Keratinocyte (primary cell): ENCODE data around the gene MGAT2. TPM values are rescaled to one million over a fixed set of nuclear protein-coding genes. Genes with fewer than 3 reads are reported as not detected.

Source experiments
- DNase-seq: peaks from one replicate; pipeline ENCODE4 v3.0.0-alpha.2; 2011; ENCODE audit warnings: low read depth, missing footprints, low spot score
- FAIRE-seq: peaks from 2 replicates; lab custom pipeline; 2011; peaks lifted over from hg19 to GRCh38; lab: Jason Lieb, UNC
- H2AFZ ChIP-seq: 2 replicates; pipeline ENCODE4 v1.6.0; 2012; ENCODE audit warnings: low read length, control low read depth, inconsistent platforms; ENCODE audit not compliant: control insufficient read depth
- H3K27ac ChIP-seq: 2 replicates; pipeline ENCODE4 v1.5.1; 2011; ENCODE audit warnings: low read length; ENCODE audit not compliant: control insufficient read depth, insufficient read depth
- H3K27me3 ChIP-seq: 3 replicates; pipeline ENCODE4 v1.6.0; 2011; ENCODE audit warnings: low read length; ENCODE audit not compliant: control insufficient read depth, insufficient read depth; ENCODE audit errors: extremely low read depth
- H3K36me3 ChIP-seq, 2 experiments: 2 replicates in 1 of 2; 3 replicates in 1 of 2; pipeline ENCODE4 v1.5.1; 2011; ENCODE audit warnings: low read length in 2 of 2, mild to moderate bottlenecking in 1 of 2; ENCODE audit not compliant: control insufficient read depth in 2 of 2, insufficient read depth in 2 of 2; ENCODE audit errors: extremely low read depth in 1 of 2
- H3K4me1 ChIP-seq: 3 replicates; pipeline ENCODE4 v1.5.1; 2011; ENCODE audit warnings: low read length; ENCODE audit not compliant: control insufficient read depth, insufficient read depth; ENCODE audit errors: extremely low read depth
- H3K4me2 ChIP-seq: 3 replicates; pipeline ENCODE4 v1.6.0; 2011; ENCODE audit warnings: low read depth, low read length; ENCODE audit not compliant: control insufficient read depth, insufficient read depth; ENCODE audit errors: extremely low read depth
- H3K4me3 ChIP-seq, 3 experiments: fragments of 200-600 bp in 1 of 3; sonication (generic) in 1 of 3; 2 replicates in 2 of 3; 3 replicates in 1 of 3; pipeline ENCODE4 v1.5.1; 2011 to 2016; ENCODE audit warnings: low read length in 3 of 3, mild to moderate bottlenecking in 3 of 3, control low read depth in 2 of 3, inconsistent platforms in 1 of 3, low read depth in 1 of 3, mixed read lengths in 1 of 3, mixed run types in 1 of 3, moderate library complexity in 1 of 3; ENCODE audit not compliant: control insufficient read depth in 2 of 3, insufficient read depth in 2 of 3; ENCODE audit errors: extremely low read depth in 1 of 3
- H3K79me2 ChIP-seq: 2 replicates; pipeline ENCODE4 v1.6.0; 2012; ENCODE audit warnings: low read length; ENCODE audit not compliant: control insufficient read depth, insufficient read depth
- H3K9ac ChIP-seq: 3 replicates; pipeline ENCODE4 v1.6.0; 2011; ENCODE audit warnings: low read length; ENCODE audit not compliant: control insufficient read depth, insufficient read depth; ENCODE audit errors: extremely low read depth
- H3K9me1 ChIP-seq: 3 replicates; pipeline ENCODE4 v1.6.0; 2011; ENCODE audit warnings: low read length; ENCODE audit not compliant: control insufficient read depth, insufficient read depth; ENCODE audit errors: extremely low read depth
- H3K9me3 ChIP-seq: 2 replicates; pipeline ENCODE4 v1.5.1; 2012; ENCODE audit warnings: low read depth, low read length; ENCODE audit not compliant: control insufficient read depth
- H4K20me1 ChIP-seq: 3 replicates; pipeline ENCODE4 v1.6.0; 2011; ENCODE audit warnings: low read length; ENCODE audit not compliant: control insufficient read depth, insufficient read depth; ENCODE audit errors: extremely low read depth
- EZH2 ChIP-seq: IDR thresholded peaks from one replicate; pipeline ENCODE4 v1.6.1; 2012; ENCODE audit warnings: inconsistent platforms, mild to moderate bottlenecking, low read length, moderate library complexity
- dilution Hi-C: fragments of 300-500 bp; cut with MboI; formaldehyde crosslinking; loops from one replicate; pipeline ENCODE4 v1.7.0; 2020; ENCODE audit warnings: low sequenced_read_pairs; ENCODE audit not compliant: extremely low pct_ligation_motif_present
- polyA plus RNA-seq, 5 experiments: library from polyadenylated mRNA; depleted of rRNA in 3 of 5; stranded (reverse) in 3 of 5; stranded (forward) in 1 of 5; unstranded in 1 of 5; fragments of >200 nt; gene quantifications; 1 replicate in 1 of 5; 2 replicates in 3 of 5; 3 replicates in 1 of 5; pipeline versions ENCODE4 v1.2.1 to v1.2.3, GENCODE V29; 2011 to 2012; ENCODE audit warnings: missing spikeins in 2 of 5, low read depth in 1 of 5, low replicate concordance in 1 of 5
- TF ChIP-seq, protein P1 (sequence below), 3 experiments: IDR thresholded peaks in 1 of 3; conservative IDR thresholded peaks in 1 of 3; optimal IDR thresholded peaks in 1 of 3; 2 replicates in 2 of 3; 3 replicates in 1 of 3; pipeline versions ENCODE3 to v1.5.1; 2011; ENCODE audit warnings: low read length in 3 of 3, mild to moderate bottlenecking in 3 of 3, moderate library complexity in 2 of 3, control low read depth in 1 of 3, inconsistent platforms in 1 of 3; ENCODE audit not compliant: insufficient read depth in 2 of 3; ENCODE audit errors: extremely low read depth in 1 of 3

Gene MGAT2
- polyA plus RNA-seq, 1 donor (not counting 4 experiments of a cell fraction or from before 2014, with no cell fraction given) = 24.0 TPM

DNA sequence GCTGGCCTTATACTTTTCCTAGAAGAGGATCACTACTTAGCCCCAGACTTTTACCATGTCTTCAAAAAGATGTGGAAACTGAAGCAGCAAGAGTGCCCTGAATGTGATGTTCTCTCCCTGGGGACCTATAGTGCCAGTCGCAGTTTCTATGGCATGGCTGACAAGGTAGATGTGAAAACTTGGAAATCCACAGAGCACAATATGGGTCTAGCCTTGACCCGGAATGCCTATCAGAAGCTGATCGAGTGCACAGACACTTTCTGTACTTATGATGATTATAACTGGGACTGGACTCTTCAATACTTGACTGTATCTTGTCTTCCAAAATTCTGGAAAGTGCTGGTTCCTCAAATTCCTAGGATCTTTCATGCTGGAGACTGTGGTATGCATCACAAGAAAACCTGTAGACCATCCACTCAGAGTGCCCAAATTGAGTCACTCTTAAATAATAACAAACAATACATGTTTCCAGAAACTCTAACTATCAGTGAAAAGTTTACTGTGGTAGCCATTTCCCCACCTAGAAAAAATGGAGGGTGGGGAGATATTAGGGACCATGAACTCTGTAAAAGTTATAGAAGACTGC is 1.5 kb downstream of the MGAT2 start:
- Histone ChIP-seq H3K36me3 (peaks cover 2 to 14% of the 10 kb centered on the region in 2 experiments), H3K27me3 (no peaks in the 10 kb centered on the region), H4K20me1 (peaks cover 7% of the 10 kb centered on the region), H3K9me1 (no peaks in the 10 kb centered on the region), H3K4me1 (peaks cover 46% of the 10 kb centered on the region), H3K79me2 (peaks cover 68% of the 10 kb centered on the region), H3K27ac (peak overlapping the region; percentile 99), H3K9me3 (no peaks in the 10 kb centered on the region), H3K4me2 (peak overlapping the region; percentile 100), H2AFZ (no peak overlapping the region), H3K9ac (peak overlapping the region; percentile 100), H3K4me3 (peak overlapping the region; percentile 77 to 100 (median 100))
- TF ChIP-seq, protein P1, sequence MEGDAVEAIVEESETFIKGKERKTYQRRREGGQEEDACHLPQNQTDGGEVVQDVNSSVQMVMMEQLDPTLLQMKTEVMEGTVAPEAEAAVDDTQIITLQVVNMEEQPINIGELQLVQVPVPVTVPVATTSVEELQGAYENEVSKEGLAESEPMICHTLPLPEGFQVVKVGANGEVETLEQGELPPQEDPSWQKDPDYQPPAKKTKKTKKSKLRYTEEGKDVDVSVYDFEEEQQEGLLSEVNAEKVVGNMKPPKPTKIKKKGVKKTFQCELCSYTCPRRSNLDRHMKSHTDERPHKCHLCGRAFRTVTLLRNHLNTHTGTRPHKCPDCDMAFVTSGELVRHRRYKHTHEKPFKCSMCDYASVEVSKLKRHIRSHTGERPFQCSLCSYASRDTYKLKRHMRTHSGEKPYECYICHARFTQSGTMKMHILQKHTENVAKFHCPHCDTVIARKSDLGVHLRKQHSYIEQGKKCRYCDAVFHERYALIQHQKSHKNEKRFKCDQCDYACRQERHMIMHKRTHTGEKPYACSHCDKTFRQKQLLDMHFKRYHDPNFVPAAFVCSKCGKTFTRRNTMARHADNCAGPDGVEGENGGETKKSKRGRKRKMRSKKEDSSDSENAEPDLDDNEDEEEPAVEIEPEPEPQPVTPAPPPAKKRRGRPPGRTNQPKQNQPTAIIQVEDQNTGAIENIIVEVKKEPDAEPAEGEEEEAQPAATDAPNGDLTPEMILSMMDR (optimal IDR thresholded peaks at IDR 0.05 in 1 of 3, IDR thresholded peaks at IDR 0.05 in 1 of 3, conservative IDR thresholded peaks at IDR 0.05 in 1 of 3; ENCODE audit: extremely low read depth in 1 of 3, insufficient read depth in 2 of 3, low read length in 3 of 3) = no peak
- TF ChIP-seq EZH2 = no peak
- FAIRE-seq (no peak), DNase-seq (no peak)
- dilution Hi-C loops = no loop called here

DNA sequence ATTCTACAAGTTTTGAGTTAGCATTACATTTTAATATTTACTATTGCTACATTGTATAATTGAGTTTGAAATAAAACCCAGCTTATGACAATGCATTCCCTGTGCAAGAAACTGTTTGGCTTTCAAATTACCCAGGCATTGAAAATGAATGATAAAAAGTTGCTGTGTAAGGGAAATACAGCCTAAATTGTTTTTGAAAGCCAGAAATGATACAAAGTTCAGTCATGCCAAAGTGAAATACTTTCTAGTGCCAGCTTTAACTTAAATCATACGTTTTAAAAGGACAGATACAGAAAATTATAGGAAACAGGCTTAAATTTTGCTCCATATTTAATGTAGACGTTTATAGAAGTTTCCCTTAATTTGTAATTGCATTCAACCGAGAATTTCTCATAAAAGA is 2.8 kb downstream of the MGAT2 start:
- H3K9me1 ChIP-seq = no peaks in the 10 kb centered on the region
- H3K9ac ChIP-seq = peak overlapping the region; percentile 100
- peak overlapping the region; percentile 100 for H3K4me2 ChIP-seq
- H3K4me1 ChIP-seq = peaks cover 35% of the 10 kb centered on the region
- no peaks in the 10 kb centered on the region for H3K27me3 ChIP-seq
- dilution Hi-C loops = no loop called here
- peaks cover 0 to 8% of the 10 kb centered on the region in 2 experiments for H3K36me3 ChIP-seq
- no peak for FAIRE-seq
- H4K20me1 ChIP-seq = peaks cover 7% of the 10 kb centered on the region
- no peaks in the 10 kb centered on the region for H3K9me3 ChIP-seq
- peak overlapping the region in 2 of 3 experiments; percentile 34 to 44 for H3K4me3 ChIP-seq
- peaks cover 65% of the 10 kb centered on the region for H3K79me2 ChIP-seq
- no peak for TF ChIP-seq EZH2
- TF ChIP-seq, protein P1 (optimal IDR thresholded peaks at IDR 0.05 in 1 of 3, IDR thresholded peaks at IDR 0.05 in 1 of 3, conservative IDR thresholded peaks at IDR 0.05 in 1 of 3; ENCODE audit: extremely low read depth in 1 of 3, insufficient read depth in 2 of 3, low read length in 3 of 3) = no peak
- peak overlapping the region; percentile 99 for H3K27ac ChIP-seq
- H2AFZ ChIP-seq = no peak overlapping the region
- no peak for DNase-seq
